H1 (cell line): ENCODE results near the gene CIRBP. TPM values are rescaled to one million over a fixed set of nuclear protein-coding genes. Genes with fewer than 3 reads are reported as not detected.

Experiments
- GTF2F1 ChIP-seq: IDR thresholded peaks from 2 replicates; pipeline ENCODE4 v1.6.1; 2012; ENCODE audit warnings: low read depth, low read length, improper control_type of control experiment, borderline replicate concordance
- HDAC2 ChIP-seq, 2 experiments: fragments of 300-600 bp in 1 of 2; sonication (generic) in 1 of 2; IDR thresholded peaks; 2 replicates each; pipeline ENCODE4 v1.6.1; 2011 to 2012; ENCODE audit warnings: low read depth in 2 of 2, low read length in 2 of 2, mild to moderate bottlenecking in 2 of 2, moderate library complexity in 2 of 2, borderline replicate concordance in 1 of 2, inconsistent platforms in 1 of 2
- polyA plus RNA-seq, 7 experiments: library from polyadenylated mRNA; depleted of rRNA in 3 of 7; stranded (reverse) in 5 of 7; unstranded in 2 of 7; fragments of >200 nt in 5 of 7; fragments of 200-250 nt in 2 of 7; gene quantifications; 1 replicate in 5 of 7; 2 replicates in 1 of 7; 4 replicates in 1 of 7; pipeline versions ENCODE4 v1.2.1 to v1.2.3, GENCODE V29; 2011 to 2013; ENCODE audit warnings: missing spikeins in 2 of 7, mixed read lengths in 2 of 7
- total RNA-seq: library from RNA; stranded (reverse); fragmentation: NEBNext Ultra II Directional; extraction: Animal tissue kit (Norgen Biotek cat#: 25700); gene quantifications from 2 replicates; pipeline ENCODE4 v1.2.1, GENCODE V29; 2021

The CIRBP gene
- total and polyA plus RNA-seq, 2 of the 8 experiments (the other 6 are each of a cell fraction or from before 2014, with no cell fraction given): 175 to 199 TPM

GRCh38 chr19:1278074-1278473 is 8.9 kb downstream of the CIRBP start (continued):
- TF ChIP-seq HDAC2 (IDR thresholded peaks at IDR 0.05; ENCODE audit: borderline replicate concordance in 1 of 2, low read depth in 2 of 2, low read length in 2 of 2): no peak
- no peak for TF ChIP-seq GTF2F1
